Ovary (tissue), 3 donors: ENCODE data around the gene TRIM32.

Source experiments
- POLR2A ChIP-seq: fragments of 450-650 bp; IDR thresholded peaks from one replicate; pipeline ENCODE4 v1.6.1; 2017; ENCODE audit warnings: antibody characterized with exemption, mild to moderate bottlenecking, moderate library complexity
- TF ChIP-seq, protein P1 (sequence below), 3 donors: fragments of 450-650 bp in 2 of 3; fragments of 200-600 bp in 1 of 3; IDR thresholded peaks; one replicate each; pipeline versions ENCODE4 v1.5.1 to v1.8.0; 2016 to 2022; ENCODE audit warnings: antibody characterized with exemption in 3 of 3, mild to moderate bottlenecking in 1 of 3
- donor health status: DM: no; HTN: no; CAD: no.

DNA sequence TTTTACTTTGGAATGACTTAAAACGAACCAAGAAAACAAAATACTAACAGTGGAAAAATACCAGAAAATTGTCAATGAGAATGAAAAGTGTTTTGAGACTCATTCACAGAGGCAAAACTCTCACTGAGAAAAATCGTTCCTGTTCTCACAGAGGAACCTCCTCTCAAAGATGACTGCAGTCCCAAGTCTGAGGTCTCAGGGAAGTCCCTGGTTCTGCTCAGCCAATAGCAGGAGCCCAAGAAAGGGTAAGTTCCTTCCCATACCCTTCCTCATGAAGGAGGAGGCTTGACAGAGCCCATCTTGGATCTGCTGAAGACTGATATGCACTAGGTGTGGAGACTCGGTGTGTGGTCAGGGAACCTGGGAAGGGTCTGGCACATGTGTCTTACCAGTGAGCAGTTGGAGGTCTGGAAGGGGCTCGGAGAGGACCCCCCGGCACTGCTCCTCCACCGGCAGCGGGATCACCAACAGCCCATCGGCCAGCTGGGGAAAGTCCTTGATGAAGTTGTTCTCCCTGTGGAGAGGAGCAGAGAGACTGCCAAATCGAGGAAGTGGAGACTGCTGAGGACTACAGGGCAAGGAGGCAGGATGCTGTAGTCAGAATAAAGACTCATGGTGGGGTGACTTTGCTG lies 46.0 kb downstream of the TRIM32 start:
- TF ChIP-seq, protein P1, sequence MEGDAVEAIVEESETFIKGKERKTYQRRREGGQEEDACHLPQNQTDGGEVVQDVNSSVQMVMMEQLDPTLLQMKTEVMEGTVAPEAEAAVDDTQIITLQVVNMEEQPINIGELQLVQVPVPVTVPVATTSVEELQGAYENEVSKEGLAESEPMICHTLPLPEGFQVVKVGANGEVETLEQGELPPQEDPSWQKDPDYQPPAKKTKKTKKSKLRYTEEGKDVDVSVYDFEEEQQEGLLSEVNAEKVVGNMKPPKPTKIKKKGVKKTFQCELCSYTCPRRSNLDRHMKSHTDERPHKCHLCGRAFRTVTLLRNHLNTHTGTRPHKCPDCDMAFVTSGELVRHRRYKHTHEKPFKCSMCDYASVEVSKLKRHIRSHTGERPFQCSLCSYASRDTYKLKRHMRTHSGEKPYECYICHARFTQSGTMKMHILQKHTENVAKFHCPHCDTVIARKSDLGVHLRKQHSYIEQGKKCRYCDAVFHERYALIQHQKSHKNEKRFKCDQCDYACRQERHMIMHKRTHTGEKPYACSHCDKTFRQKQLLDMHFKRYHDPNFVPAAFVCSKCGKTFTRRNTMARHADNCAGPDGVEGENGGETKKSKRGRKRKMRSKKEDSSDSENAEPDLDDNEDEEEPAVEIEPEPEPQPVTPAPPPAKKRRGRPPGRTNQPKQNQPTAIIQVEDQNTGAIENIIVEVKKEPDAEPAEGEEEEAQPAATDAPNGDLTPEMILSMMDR (IDR thresholded peaks at IDR 0.05): no peak
- no peak for TF ChIP-seq POLR2A
